HG02938 (cell line): ENCODE measurements around the gene EYS.
"Not testable (repeated sequence)": the region's sequence is repeated elsewhere in the genome, so short reads cannot be mapped to it uniquely, and the experiment has no call there.

ENCODE experiments used
- ATAC-seq: cut with Tn5 transposase; IDR thresholded peaks from one replicate; pipeline ENCODE4 v1.9.1; 2021; ENCODE audit warnings: mild to moderate bottlenecking, moderate library complexity; ENCODE audit not compliant: unreplicated experiment

EYS gene

DNA sequence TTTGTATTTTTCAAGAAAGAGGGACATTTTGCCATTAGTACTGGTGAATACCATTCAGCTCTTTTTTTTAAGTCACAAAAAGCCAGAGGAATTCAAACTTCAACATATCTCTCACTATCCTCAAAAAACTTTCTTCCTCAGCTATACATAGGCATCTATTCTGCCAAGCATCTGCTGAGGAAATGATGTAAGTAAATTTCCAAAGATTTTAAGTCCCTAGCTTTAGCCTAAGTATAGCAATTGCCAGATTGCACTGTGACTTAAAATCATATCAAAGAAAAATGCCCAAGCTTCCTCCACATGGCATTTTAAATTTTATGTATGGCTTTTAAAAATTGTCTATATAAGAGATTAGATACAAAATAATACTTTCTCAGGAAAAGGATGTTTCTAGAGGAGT lies 237.4 kb downstream of the EYS start:
- ATAC-seq, result no peak

DNA sequence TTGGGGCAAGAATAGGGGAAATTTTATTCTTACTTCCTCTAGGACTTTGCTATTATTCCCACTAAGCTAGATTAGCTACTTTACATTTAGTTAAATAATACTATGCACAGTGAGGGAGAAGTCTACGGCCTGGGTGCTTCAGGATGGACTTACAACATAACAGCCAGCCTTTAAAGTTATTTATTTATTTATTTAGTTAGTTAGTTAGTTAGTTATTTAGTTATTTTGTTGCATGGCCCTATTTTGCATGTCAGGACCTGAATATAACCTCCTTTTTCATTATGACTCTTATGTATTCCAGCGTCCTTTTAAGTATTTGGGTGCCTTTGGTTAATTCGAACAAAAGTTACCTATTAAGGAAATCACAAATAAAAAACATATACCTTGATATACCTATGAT lies 238.7 kb downstream of the EYS start:
- no peak for ATAC-seq

DNA sequence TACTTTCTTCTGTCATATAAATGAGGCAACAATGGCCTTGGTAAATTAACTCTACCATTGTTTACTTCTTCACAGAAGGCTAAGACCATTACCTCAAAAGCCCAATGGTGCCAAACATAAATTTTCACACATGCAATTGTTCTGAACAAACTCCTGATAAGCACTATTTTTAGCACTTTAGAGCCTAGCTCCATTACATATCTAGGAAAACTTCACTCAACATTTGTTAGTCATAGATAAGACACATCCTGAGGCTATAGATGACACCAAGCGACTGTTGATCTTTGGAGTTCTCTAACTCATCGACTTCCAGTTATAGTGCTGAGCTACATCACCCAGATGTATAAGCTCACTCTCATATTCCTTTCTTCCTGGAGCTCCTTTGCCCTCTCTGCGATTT lies 245.9 kb downstream of the EYS start:
- ATAC-seq, result no peak

DNA sequence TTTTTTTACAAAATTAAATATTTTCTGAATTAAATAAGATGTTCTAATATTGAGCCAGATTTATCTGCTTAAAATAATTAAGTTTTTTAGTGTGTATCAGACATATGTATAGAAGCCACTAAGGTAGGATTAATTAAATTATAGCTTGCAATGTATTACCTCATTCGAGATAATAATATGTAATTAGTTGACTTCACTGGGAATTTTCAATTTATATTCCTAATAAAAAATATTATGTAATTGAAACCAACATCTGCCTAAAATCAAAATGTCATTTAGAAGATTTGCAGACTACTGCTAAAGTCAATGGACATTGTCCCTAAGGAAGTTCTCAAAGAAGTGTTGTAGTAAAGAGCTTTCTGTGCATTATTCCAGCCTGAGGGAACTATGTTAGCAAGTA lies 254.7 kb downstream of the EYS start:
- ATAC-seq, result no peak

DNA sequence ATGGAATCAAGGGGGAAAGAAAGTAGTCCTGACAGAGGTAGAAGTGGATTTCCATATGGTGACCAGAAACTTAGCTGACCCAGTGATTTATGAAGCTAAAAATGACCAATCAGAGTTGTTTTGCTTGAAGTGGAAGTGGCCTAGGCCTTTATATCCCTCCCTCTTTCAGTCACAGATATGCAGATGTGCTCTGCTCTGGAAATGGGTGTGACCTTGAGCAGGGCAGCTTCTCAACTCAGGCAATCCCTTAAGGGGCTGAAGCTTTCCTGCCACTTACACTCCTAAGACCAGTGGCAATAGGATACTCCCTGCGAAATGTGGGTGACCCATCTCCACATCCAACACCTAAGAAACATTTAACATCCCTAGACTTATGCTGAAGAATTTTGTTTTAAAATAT lies 256.6 kb downstream of the EYS start:
- ATAC-seq, result no peak

DNA sequence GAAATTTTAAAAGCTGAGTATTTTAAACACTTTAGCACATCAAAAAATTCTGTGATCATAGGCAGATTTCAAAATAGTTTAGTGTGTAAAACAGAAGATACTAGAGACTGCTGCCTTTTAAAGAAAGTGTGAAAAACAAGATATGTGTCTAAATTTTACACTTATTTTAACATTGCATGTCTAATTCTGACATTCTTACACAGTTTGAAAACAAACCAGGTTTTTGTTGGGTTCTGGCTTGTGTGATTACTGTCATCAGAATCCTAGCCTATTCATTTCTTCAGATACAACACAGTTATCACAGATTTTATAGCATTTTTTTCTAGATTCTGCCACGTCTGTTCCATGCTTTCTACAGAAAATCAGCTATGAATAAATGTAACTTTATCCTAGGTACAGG lies 257.1 kb downstream of the EYS start:
- ATAC-seq, result no peak

DNA sequence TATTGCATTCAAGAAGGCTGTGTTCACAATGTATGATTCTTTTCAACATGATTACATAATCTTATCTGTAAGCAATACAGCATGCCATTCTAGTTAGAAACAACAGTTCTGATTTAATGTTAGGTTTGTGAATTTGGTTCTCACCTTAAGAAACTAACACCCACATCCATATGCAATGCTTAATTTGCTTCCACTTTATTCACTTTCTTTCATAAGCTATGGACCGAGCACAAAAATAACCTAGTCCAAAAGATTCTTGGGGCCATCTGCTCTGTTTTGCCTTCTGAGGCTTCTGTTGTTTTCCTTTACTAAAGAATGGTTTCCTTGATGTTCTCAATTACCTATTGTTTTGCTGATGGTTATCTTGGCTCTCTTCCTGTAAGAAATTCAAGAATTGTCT lies 258.2 kb downstream of the EYS start:
- ATAC-seq, result no peak

DNA sequence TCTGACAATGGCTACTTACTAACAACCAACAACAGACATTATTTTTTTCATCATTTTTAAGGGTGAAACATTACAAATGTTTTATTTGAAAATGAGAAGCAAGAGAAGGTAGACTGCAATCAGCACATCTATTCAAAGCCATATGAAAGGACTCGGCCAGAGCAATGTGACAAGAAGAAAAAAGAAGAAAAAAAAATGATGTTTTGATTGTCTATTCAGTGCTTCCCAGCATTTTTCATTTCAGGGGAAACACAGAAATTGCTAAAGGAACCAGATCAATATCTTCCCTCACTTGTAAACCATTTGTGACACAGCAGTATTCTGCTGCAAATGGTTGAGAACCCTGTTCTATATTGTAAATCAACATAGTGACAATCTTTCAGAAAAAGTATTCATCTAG lies 270.7 kb downstream of the EYS start:
- no peak for ATAC-seq

DNA sequence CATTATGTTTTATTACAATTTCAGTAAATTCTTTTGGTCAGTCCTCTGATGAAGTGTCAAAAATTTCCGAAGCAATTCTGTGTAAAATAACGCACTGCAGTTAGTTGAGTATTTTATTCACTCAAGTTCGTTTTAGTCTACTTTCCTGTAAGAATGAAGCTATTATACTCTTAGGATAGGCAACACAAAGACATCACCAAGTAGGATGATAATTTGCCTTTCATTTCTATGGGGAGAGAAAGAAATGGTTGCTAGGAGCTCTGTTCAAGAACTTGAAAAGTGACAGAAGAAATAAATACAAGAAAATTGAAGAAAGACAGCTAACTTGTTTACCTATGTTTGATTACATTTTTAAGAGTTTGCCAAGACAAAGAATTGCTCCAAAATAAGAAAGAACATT lies 290.4 kb downstream of the EYS start:
- no peak for ATAC-seq

DNA sequence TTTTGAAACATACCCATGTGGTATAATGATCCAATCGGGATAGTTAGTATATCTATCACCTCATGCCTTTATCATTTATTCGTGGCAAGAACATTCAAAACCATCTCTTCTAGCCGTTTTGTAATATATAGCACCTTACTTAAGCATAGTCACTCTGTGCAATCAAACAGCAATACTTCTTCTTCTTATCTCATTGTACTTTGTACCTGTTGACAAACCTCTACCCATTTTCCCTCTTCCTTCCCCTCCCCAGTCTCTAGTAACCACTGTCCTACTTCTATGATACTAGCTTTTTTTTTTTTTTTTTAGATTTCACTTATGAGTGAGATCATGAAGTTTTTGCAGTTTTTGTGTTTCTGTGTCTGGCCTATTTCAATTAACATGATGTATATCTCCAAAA lies 296.7 kb downstream of the EYS start:
- ATAC-seq, result no peak

DNA sequence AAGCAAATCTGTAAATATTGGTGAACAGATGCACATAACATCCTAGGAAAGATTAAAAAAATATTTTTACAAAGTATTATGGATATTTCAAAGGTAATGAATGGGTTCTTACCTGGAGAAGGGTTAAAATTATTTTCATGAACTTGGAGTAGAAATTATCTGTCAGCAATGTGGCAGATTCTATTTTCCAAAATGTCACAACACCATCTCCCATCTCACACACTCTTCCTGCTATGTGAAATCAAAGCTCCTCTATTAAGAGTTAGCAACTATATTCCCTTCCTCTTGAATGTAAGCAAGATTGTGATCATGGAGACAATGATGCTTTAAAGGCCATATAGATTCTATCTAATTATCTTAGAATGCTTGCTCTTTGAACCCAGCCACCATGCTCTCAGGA lies 304.5 kb downstream of the EYS start:
- no peak for ATAC-seq

DNA sequence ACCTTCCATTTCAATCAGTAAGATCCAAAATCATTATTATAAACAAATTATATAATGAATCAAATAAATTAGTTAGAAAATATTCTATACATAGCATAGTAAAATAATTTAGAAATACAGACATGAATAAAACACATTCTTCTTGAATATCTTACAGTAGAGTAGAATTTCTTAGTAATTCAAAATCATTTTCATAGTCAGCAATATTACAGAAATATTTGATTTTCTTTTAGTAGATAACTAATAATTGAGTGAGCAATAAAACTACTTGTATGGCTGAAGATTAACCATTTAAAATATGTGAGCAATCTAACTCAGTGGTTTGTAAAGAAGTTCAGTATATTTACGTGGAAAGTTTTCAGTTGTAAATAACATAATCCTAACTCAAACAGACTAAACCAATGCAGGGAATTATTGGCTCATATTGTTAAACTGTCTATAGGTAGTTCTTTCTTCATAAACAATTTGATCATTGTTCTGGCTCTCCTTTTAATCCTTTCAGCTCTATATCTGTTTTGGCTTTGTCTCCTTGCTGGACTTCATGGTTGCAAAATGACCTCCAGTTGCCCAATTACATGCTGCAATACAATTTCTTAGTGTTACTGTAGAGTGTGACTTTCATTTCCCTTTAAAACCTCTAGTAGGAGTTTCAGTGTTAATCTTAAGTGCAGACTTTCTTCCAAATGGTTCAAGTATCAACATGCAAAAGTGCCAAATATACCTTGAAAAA lies 307.5 kb downstream of the EYS start:
- ATAC-seq, result no peak

DNA sequence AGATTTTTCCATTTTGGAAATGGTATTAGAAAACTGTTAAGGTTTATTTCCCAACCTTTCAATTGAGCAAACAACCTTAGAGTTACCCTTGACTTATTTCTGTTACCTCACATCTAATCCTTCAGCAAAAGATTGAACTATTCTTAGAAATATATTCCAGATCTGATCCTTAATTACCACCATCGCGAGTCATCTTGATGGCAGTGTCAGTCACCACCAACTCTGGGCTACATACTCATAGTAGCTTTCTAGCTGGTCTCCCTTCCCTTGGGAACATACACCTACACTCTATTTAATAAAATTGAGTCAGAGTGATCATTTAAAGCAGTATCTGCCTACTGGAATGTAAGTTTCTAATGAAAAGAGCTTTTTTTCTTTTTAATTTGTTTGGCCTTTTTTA lies 308.2 kb downstream of the EYS start:
- no peak for ATAC-seq

DNA sequence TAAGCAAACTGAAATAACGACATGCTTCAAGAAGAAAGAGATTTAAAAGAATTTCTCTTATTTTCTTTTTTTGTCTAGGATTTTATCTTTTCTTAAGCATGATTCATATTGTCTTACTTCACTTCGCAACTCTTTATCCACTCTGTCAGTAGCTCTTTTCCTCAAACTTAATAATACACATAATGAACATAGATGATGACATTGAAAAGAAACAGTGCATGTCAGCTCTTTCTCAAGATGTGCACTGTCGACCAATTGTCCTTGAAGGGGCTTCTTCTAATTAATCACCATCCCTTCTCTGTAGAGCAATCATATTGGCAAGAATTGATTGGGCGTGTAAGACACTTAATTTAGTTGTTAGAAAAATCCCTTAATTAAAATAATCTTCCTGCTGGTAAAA lies 356.5 kb downstream of the EYS start:
- ATAC-seq, result no peak

DNA sequence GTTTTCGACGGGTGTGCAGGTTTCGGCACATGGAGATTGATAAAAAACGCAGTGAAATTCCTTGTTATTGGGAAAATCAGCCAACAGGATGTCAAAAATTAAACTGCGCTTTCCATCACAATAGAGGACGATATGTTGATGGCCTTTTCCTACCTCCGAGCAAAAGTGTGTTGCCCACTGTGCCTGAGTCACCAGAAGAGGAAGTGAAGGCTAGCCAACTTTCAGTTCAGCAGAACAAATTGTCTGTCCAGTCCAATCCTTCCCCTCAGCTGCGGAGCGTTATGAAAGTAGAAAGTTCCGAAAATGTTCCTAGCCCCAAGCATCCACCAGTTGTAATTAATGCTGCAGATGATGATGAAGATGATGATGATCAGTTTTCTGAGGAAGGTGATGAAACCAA lies 404.4 kb downstream of the EYS start:
- not testable (repeated sequence) for ATAC-seq

DNA sequence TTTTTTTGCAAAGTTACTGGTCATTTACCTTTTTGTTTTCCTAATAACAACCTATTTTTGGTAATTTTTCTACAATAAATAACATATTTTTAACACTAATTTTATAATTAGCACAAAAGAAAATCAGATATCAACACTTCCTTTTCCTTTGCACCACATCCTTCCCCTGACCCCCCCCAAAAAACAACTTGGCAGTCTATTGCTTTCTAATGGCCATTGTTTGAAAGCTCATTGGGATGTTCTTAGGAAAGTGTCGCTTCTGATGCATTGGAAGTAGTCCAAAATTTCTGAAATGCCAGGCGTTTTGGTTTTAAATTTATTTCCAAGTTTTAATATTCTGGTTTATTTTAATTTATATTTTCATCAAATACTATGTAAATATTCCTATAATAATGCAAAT lies 407.8 kb downstream of the EYS start:
- ATAC-seq, result no peak

DNA sequence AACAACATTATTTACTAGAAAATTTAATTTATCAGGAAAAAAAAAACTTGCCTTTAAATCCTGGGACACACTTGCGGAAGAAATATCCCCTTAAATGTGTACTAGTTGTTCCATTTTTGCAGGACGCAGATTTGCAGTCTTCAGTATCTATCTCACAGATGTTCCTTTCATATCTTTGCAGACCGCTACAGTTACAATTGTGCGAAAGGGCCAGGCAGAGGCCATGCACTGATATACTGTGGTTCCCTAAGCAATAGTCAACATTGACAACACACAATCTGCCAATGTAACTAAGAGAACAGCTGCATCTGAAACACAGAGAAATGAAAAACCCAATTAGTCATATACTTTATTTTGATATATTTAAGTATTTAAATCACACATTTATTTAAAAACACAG lies 411.2 kb downstream of the EYS start:
- ATAC-seq, result no peak

DNA sequence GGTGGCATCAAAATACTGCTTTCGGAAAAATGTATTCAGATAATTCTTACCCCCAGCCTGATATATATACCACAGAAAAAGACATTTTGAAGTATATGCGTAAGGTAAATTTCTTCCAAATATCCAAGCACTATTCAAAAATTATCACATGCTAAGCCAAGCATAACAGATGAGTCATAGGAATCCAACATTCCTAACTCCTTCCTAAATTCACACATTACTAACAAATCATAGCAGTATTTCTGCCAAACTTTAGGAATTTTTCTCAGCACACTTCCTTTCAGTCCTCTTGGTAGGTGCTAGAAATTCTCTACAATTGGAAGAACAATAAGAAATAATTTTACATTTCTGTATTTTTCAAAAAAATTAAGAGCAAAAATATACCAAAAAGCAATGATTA lies 417.5 kb downstream of the EYS start:
- no peak for ATAC-seq

DNA sequence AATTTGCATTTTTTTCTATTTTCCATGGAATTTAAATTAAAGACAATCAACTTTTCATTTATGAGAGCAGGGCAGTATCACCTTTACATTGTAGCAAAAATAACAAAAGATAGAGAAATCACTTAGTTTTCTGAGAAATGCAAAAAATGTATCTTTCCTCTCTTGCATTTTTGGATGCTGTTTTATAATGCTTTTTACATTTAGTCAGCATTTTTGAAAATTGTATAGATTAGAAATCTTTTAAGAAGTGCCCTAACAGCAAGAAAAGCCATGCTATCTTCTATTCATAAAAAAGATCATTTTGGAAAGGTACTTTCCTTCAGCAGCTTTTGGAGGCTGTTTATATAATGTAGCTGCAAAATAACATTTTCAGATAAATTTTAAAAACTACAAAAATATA lies 421.8 kb downstream of the EYS start:
- no peak for ATAC-seq

DNA sequence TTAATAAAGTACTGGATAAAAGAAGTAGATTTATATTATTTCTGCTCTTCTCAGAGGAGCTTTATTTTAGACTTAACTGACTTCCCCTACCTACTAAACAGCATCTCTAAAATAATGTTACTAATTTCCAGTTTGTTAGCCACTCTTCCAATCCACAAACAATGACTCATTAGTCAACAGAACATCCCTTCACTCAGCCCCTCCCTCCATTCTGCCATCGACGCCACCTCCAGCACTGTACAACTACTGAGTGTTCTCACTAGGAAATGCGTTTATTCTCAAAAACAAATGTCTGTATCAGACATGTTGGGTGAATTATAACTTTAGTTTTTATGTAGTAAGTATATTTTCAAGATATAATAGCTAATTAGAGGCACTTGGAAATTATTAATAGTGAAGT lies 427.0 kb downstream of the EYS start:
- no peak for ATAC-seq

DNA sequence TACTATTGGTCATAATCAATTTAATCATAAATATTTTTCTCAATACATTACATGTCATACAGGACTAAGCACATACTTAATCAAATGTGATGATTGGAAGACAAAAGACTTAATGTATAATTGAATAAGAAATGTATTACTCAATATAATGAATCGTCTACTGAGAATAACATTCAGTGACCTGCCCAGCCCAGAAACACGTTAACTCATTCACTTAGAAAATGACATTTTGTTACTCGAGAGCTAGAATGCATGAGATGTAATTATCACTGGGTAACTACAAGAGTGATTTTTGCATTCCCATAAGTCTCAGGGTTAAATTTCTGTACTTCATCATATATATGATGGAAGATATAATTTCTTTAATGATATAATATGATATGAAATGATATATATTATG lies 444.8 kb downstream of the EYS start:
- ATAC-seq, result no peak

DNA sequence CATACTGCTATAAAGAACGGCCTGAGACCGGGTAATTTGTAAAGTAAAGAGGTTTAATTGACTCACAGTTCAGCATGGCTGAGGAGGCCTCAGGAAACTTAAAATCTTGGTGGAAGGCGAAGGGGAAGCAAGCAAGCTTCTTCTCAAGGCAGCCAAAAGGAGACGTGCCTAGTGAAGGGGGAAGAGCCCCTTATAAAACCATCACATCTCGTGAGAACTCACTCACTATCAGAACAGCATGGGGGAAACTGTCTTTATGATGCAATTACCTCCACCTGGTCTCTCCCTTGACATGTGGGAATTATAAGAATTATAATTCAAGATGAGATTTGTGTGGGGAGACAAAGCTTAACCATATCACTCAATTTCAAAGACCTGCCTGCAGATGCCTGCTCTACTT lies 447.0 kb downstream of the EYS start:
- no peak for ATAC-seq

DNA sequence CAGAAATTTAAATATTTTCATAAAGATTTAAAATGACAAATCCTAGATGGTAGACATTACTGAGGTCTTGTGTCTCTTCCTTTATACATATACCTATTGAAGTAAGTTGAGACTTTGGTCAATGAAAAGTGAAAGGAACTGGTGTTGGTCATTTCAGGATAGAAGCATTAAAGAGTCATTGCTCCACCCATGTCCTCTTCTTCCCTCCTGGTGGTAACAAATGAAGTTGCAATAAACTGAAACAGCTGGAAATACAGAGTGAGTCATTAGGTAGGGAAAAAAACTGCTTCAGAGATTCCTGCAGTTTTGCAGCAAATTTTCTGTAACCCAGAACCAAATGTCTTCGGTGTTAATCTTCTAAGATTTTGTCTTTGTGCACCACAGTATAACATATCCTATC lies 448.0 kb downstream of the EYS start:
- no peak for ATAC-seq

DNA sequence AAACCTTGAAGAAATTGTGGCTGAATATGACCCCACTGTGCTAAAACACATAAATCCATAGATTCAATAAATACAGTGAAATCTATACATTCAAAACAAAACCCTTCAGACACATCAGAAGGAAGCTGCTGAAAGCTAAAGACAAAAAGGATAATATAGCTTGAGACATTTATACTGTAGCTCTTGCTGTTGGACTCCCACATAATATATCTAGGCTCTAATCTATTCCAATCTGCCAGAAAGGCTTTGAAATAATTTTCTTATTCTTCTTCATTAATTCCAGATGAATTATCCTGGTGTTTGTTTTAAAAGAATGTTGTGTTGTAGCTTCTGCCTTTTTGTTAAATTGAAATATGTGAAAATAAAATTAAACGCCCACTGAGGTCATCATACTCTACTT lies 454.0 kb downstream of the EYS start:
- ATAC-seq, result no peak
